HepG2 (cell line): ENCODE results near the gene NBEAL2. TPM values are rescaled to one million over a fixed set of nuclear protein-coding genes. Genes with fewer than 3 reads are reported as not detected.

ENCODE experiments used
- ATM ChIP-seq: fragments of 450-650 bp; IDR thresholded peaks from 2 replicates; pipeline ENCODE4 v1.7.1; 2017; ENCODE audit warnings: mild to moderate bottlenecking, borderline replicate concordance
- CCAR2 ChIP-seq: fragments of 200-400 bp; formaldehyde crosslinking; optimal IDR thresholded peaks from 2 replicates; pipeline ENCODE3; 2018; ENCODE audit warnings: low read depth, mild to moderate bottlenecking, low read length, moderate library complexity
- FOXP1 ChIP-seq, 2 experiments: fragments of 450-650 bp in 1 of 2; IDR thresholded peaks; 2 replicates each; pipeline ENCODE4 v1.6.1; 2017 to 2018; ENCODE audit warnings: antibody characterized with exemption in 1 of 2
- HIC2 ChIP-seq: sonication (generic); formaldehyde crosslinking; IDR thresholded peaks from 2 replicates; pipeline ENCODE4 v1.9.0; 2022; ENCODE audit warnings: low read depth, missing genetic modification reagents
- MNT ChIP-seq: fragments of 450-650 bp; IDR thresholded peaks from 2 replicates; pipeline ENCODE4 v1.6.1; 2016
- PHB2 ChIP-seq: fragments of 450-650 bp; IDR thresholded peaks from 2 replicates; pipeline ENCODE4 v1.6.1; 2018; ENCODE audit not compliant: partially characterized antibody
- RAD21 ChIP-seq: fragments of 450-650 bp; formaldehyde crosslinking; IDR thresholded peaks from 2 replicates; pipeline ENCODE4 v1.5.0; 2020; ENCODE audit warnings: mild to moderate bottlenecking
- RBAK ChIP-seq: sonication (generic); formaldehyde crosslinking; IDR thresholded peaks from 2 replicates; pipeline ENCODE4 v1.5.1; 2020; ENCODE audit warnings: mild to moderate bottlenecking, missing genetic modification reagents
- RFX3 ChIP-seq: IDR thresholded peaks from 2 replicates; pipeline ENCODE4 v1.6.1; 2016; ENCODE audit warnings: missing biosample characterization, missing genetic modification reagents
- SCMH1 ChIP-seq: sonication (generic); formaldehyde crosslinking; IDR thresholded peaks from 2 replicates; pipeline ENCODE4 v1.9.0; 2021; ENCODE audit warnings: missing genetic modification reagents, mild to moderate bottlenecking, borderline replicate concordance
- SMARCC2 ChIP-seq: fragments of 450-650 bp; IDR thresholded peaks from 2 replicates; pipeline ENCODE4 v1.6.1; 2017; ENCODE audit warnings: antibody characterized with exemption, mild to moderate bottlenecking
- TIGD3 ChIP-seq: sonication (generic); formaldehyde crosslinking; IDR thresholded peaks from 2 replicates; pipeline ENCODE4 v1.5.1; 2020; ENCODE audit warnings: mild to moderate bottlenecking, missing genetic modification reagents, borderline replicate concordance
- ZBTB37 ChIP-seq: sonication (generic); formaldehyde crosslinking; IDR thresholded peaks from 2 replicates; pipeline ENCODE4 v1.4.0; 2020; ENCODE audit warnings: mild to moderate bottlenecking, missing genetic modification reagents
- ZBTB7B ChIP-seq: sonication (generic); formaldehyde crosslinking; IDR thresholded peaks from 2 replicates; pipeline ENCODE4 v1.4.0; 2020; ENCODE audit warnings: missing genetic modification reagents
- ZFP41 ChIP-seq: sonication (generic); formaldehyde crosslinking; IDR thresholded peaks from 2 replicates; pipeline ENCODE4 v1.4.0; 2020; ENCODE audit warnings: mild to moderate bottlenecking, missing genetic modification reagents, borderline replicate concordance
- ZMYM4 ChIP-seq: sonication (generic); formaldehyde crosslinking; IDR thresholded peaks from 2 replicates; pipeline ENCODE4 v1.8.1; 2023; ENCODE audit warnings: mild to moderate bottlenecking, missing genetic modification reagents
- ZNF143 ChIP-seq: sonication (generic); formaldehyde crosslinking; IDR thresholded peaks from 2 replicates; pipeline ENCODE4 v1.4.0; 2020; ENCODE audit warnings: missing genetic modification reagents
- ZNF574 ChIP-seq: sonication (generic); formaldehyde crosslinking; IDR thresholded peaks from 2 replicates; pipeline ENCODE4 v1.4.0; 2020; ENCODE audit warnings: missing genetic modification reagents
- ZNF883 ChIP-seq: sonication (generic); formaldehyde crosslinking; IDR thresholded peaks from 2 replicates; pipeline ENCODE4 v1.5.1; 2020; ENCODE audit warnings: mild to moderate bottlenecking, missing genetic modification reagents; ENCODE audit errors: not compliant biosample characterization
- polyA plus RNA-seq, 8 experiments: library from polyadenylated mRNA; depleted of rRNA in 3 of 8; stranded (reverse) in 7 of 8; unstranded in 1 of 8; fragments of >200 nt; fragmentation: Illumina TruSeq in 4 of 8; extraction: Trizol in 4 of 8; gene quantifications; 2 replicates each; pipeline versions ENCODE4 v1.2.1 to v1.2.3, GENCODE V29; 2011 to 2016; ENCODE audit warnings: low read depth in 4 of 8, missing spikeins in 1 of 8, mixed read lengths in 1 of 8; ENCODE audit not compliant: insufficient read depth in 1 of 8
- total RNA-seq, 5 experiments: library from RNA; depleted of rRNA; stranded (reverse); fragments of >200 nt; fragmentation: Illumina TruSeq; extraction: Trizol; gene quantifications; 2 replicates each; pipeline ENCODE4 v1.2.3, GENCODE V29; 2016; ENCODE audit warnings: low read depth in 1 of 5

NBEAL2 gene
- total and polyA plus RNA-seq, 2 of the 13 experiments (the other 11 are each of a cell fraction or from before 2014, with no cell fraction given): 9.7 to 12.4 TPM

GRCh38 chr3:46978985-46979944, at the start of gene NBEAL2 (continued):
- TF ChIP-seq TIGD3 (no peak), ZNF883 (no peak), ZBTB37 (no peak), MNT (no peak), SCMH1 (CRISPR knock-in tag) (no peak), RFX3 (CRISPR knock-in tag) (no peak), ATM (no peak), HIC2 (peak; percentile 88), ZBTB7B (CRISPR knock-in tag) (no peak; the same call in 1 of the 2 replicates), FOXP1 (IDR thresholded peaks at IDR 0.05) (no peak), FOXP1 (CRISPR knock-in tag; IDR thresholded peaks at IDR 0.05) (no peak), RBAK (CRISPR knock-in tag) (no peak), ZFP41 (no peak), RAD21 (CRISPR knock-in tag) (peak; percentile 49; the same call in 1 of the 2 replicates), CCAR2 (no peak), SMARCC2 (no peak), ZMYM4 (CRISPR knock-in tag) (peak; percentile 75; the same call in 1 of the 2 replicates), ZNF574 (CRISPR knock-in tag) (peak; percentile 60; the same call in 1 of the 2 replicates), PHB2 (no peak), ZNF143 (CRISPR knock-in tag) (0 out of 2 replicates have a peak, but pooled peaks have one; percentile 24)
